ENCODE results near the gene SEMA5A.

The SEMA5A gene

GRCh38 chr5:9512457-9512856 lies 33.4 kb downstream of the SEMA5A start:
- no peak for DNase-seq (ENCODE audit: low spot score)

GRCh38 chr5:9507974-9508373 lies 37.9 kb downstream of the SEMA5A start:
- no peak for DNase-seq (ENCODE audit: low spot score)

- DNase-seq (ENCODE audit: low spot score), result no peak
These were observed 40.6 kb downstream of the SEMA5A start for GRCh38 chr5:9505225-9505624.

GRCh38 chr5:9502864-9503263 lies 43.0 kb downstream of the SEMA5A start:
- no peak for DNase-seq (ENCODE audit: low spot score)

GRCh38 chr5:9502050-9502834 lies 43.6 kb downstream of the SEMA5A start:
- no peak for DNase-seq (ENCODE audit: low spot score)

GRCh38 chr5:9500625-9501024 lies 45.2 kb downstream of the SEMA5A start:
- no peak for DNase-seq (ENCODE audit: low spot score)

- DNase-seq (ENCODE audit: low spot score), result no peak
These were observed 45.7 kb downstream of the SEMA5A start for GRCh38 chr5:9500193-9500592.

GRCh38 chr5:9499498-9499876 lies 46.4 kb downstream of the SEMA5A start:
- no peak for DNase-seq (ENCODE audit: low spot score)

GRCh38 chr5:9498541-9499497 lies 47.1 kb downstream of the SEMA5A start:
- DNase-seq (ENCODE audit: low spot score), result no peak

GRCh38 chr5:9497347-9497746 lies 48.5 kb downstream of the SEMA5A start:
- no peak for DNase-seq (ENCODE audit: low spot score)

GRCh38 chr5:9496801-9497200 lies 49.1 kb downstream of the SEMA5A start:
- no peak for DNase-seq (ENCODE audit: low spot score)

GRCh38 chr5:9495121-9495520 lies 50.8 kb downstream of the SEMA5A start:
- DNase-seq (ENCODE audit: low spot score), result no peak

GRCh38 chr5:9494301-9494700 lies 51.6 kb downstream of the SEMA5A start:
- no peak for DNase-seq (ENCODE audit: low spot score)

- no peak for DNase-seq (ENCODE audit: low spot score)
These were observed 55.3 kb downstream of the SEMA5A start for GRCh38 chr5:9490494-9491097.

- no peak for DNase-seq (ENCODE audit: low spot score)
These were observed 62.1 kb downstream of the SEMA5A start for GRCh38 chr5:9483779-9484178.

GRCh38 chr5:9483243-9483642 lies 62.6 kb downstream of the SEMA5A start:
- DNase-seq (ENCODE audit: low spot score), result no peak

GRCh38 chr5:9482381-9482780 lies 63.5 kb downstream of the SEMA5A start:
- DNase-seq (ENCODE audit: low spot score), result no peak

- DNase-seq (ENCODE audit: low spot score), result no peak
These were observed 65.4 kb downstream of the SEMA5A start for GRCh38 chr5:9480499-9480898.

- no peak for DNase-seq (ENCODE audit: low spot score)
These were observed 65.9 kb downstream of the SEMA5A start for GRCh38 chr5:9479990-9480389.

- no peak for DNase-seq (ENCODE audit: low spot score)
These were observed 66.5 kb downstream of the SEMA5A start for GRCh38 chr5:9479361-9479760.

- no peak for DNase-seq (ENCODE audit: low spot score)
These were observed 68.3 kb downstream of the SEMA5A start for GRCh38 chr5:9477537-9477936.

- no peak for DNase-seq (ENCODE audit: low spot score)
These were observed 71.5 kb downstream of the SEMA5A start for GRCh38 chr5:9474219-9475002.
